ENCODE data around the gene KIAA1671.

DNA sequence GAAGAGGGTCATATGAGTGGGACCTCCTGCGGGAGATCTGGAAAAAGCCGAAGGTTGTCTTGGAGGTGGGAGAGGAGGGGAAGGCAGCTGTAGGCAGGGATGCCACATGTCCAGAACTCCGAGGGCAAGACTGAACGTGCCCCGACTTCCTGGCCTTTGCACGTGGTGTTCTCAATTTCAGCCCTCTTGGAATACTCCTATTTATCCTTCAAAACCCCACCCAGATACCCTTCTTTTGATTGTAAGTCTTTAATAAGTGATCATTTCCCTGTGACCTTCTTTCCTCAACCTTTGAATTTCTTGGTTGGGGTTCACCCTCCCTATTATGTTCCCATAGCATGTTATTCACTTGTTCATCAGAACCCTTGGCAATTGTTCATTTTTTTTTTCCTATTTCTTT, 151.9 kb downstream of the KIAA1671 start:
- TF ChIP-seq, protein P1, sequence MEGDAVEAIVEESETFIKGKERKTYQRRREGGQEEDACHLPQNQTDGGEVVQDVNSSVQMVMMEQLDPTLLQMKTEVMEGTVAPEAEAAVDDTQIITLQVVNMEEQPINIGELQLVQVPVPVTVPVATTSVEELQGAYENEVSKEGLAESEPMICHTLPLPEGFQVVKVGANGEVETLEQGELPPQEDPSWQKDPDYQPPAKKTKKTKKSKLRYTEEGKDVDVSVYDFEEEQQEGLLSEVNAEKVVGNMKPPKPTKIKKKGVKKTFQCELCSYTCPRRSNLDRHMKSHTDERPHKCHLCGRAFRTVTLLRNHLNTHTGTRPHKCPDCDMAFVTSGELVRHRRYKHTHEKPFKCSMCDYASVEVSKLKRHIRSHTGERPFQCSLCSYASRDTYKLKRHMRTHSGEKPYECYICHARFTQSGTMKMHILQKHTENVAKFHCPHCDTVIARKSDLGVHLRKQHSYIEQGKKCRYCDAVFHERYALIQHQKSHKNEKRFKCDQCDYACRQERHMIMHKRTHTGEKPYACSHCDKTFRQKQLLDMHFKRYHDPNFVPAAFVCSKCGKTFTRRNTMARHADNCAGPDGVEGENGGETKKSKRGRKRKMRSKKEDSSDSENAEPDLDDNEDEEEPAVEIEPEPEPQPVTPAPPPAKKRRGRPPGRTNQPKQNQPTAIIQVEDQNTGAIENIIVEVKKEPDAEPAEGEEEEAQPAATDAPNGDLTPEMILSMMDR (IDR thresholded peaks at IDR 0.05) = no peak
- no peak for TF ChIP-seq EZH2phosphoT487 (IDR thresholded peaks at IDR 0.05)
